Mucosa of rectum (tissue), 2 donors: Measurements from ENCODE around the gene ANKRD33B.
"Not testable (repeated sequence)": the region's sequence is repeated elsewhere in the genome, so short reads cannot be mapped to it uniquely, and the experiment has no call there.

Experiments used
- H3K27ac ChIP-seq, 2 donors: one replicate each; pipeline ENCODE4 v1.7.0; 2013; ENCODE audit warnings: inconsistent platforms in 2 of 2, low read depth in 2 of 2, low read length in 2 of 2
- H3K27me3 ChIP-seq, 2 donors: one replicate each; pipeline ENCODE4 v1.7.0; 2013; ENCODE audit warnings: low read length in 2 of 2; ENCODE audit not compliant: control insufficient read depth in 2 of 2, insufficient read depth in 2 of 2
- H3K36me3 ChIP-seq, 2 donors: one replicate each; pipeline ENCODE4 v1.7.0; 2013; ENCODE audit warnings: low read length in 2 of 2; ENCODE audit not compliant: control insufficient read depth in 2 of 2, insufficient read depth in 2 of 2
- H3K4me1 ChIP-seq, 2 donors: one replicate each; pipeline ENCODE4 v1.7.0; 2013; ENCODE audit warnings: low read length in 2 of 2, mild to moderate bottlenecking in 1 of 2; ENCODE audit not compliant: control insufficient read depth in 2 of 2, insufficient read depth in 2 of 2
- H3K4me3 ChIP-seq, 2 donors: one replicate each; pipeline ENCODE4 v1.7.0; 2013; ENCODE audit warnings: low read length in 2 of 2
- H3K9ac ChIP-seq, 2 donors: one replicate each; pipeline ENCODE4 v1.7.0; 2013; ENCODE audit warnings: low read length in 2 of 2, low read depth in 1 of 2, mild to moderate bottlenecking in 1 of 2
- H3K9me3 ChIP-seq, 2 donors: one replicate each; pipeline ENCODE4 v1.7.0; 2013; ENCODE audit warnings: low read length in 2 of 2; ENCODE audit not compliant: control insufficient read depth in 2 of 2
- donor health status: healthy.
- donor health status: Normal muscosa, but diverticular disease.

Gene ANKRD33B

DNA sequence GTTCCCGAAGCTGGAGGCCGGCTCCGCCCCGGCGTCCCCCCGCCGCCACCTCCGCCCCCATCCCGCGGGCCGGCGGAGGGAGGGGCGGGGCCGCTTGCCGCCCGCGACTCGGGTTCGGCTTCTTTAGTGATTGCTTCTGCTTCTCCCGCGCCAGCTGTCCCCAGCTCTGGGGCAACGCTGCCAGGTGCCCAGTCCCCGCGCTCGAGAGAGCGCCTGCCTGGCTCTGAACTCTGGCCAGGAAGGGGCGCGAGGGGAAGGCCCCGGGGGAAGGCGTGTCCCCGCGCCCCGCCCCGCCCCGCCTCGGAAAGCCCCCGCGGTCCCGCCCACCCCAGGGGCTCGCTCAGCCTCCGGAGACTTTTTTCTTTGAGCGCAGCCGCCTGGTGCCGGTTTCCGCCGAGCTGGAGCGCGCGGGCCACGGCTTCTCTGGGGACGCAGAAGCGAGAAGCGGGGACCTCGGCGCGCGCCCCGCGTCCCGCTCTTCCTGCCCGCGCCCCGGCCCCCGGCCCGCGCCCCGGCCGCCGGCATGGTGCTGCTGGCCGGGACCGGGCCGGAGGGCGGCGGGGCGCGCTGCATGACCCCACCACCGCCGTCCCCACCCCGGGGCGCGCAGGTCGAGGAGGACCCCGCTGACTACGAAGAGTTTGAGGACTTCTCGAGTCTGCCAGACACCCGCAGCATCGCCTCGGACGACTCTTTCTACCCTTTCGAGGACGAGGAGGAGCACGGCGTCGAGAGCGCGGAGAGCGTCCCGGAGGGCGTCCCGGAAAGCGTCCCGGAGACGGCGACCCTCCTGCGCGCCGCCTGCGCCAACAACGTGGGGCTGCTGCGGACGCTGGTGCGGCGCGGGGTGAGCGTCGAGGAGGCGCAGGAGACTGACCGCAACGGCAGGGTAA lies at the start of gene ANKRD33B:
Gene ANKRD33B, plus strand, starts transcription at position 126 of the 893 bp plus-strand sequence. Its CDS starts 398 bp downstream, at position 524.
- Histone ChIP-seq H3K4me3 (peak within 1 kb of the TSS; percentile 58 to 69), H3K9me3 (no peaks in the 10 kb centered on the region), H3K9ac (peak within 1 kb of the TSS; percentile 14 to 65), H3K36me3 (no peaks in the 10 kb centered on the region), H3K4me1 (peaks cover 10 to 12% of the 10 kb centered on the region in 2 donors), H3K27ac (peak within 1 kb of the TSS; percentile 52 to 68), H3K27me3 (peaks cover 9 to 23% of the 10 kb centered on the region in 2 donors)

DNA sequence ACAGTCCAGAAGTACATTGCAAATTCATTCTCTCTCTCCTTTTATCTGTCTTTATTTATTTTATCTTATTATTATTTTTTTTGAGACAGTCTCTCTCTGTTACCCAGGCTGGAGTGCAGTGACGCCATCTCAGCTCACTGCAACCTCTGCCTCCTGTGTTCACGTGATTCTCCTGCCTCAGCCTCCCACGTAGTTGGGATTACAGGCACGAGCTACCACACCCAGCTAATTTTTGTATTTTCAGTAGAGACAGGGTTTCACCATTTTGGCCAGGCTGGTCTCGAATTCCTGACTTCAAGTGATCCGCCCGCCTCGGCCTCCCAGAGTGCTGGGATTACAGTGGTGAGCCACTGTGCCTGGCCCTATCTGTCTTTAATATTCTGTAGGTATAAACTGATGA lies 49.3 kb upstream of the ANKRD33B start:
- H3K4me3 ChIP-seq, H3K4me1 ChIP-seq, H3K9ac ChIP-seq, H3K27ac ChIP-seq, H3K36me3 ChIP-seq, H3K27me3 ChIP-seq, H3K9me3 ChIP-seq: not testable (repeated sequence)

DNA sequence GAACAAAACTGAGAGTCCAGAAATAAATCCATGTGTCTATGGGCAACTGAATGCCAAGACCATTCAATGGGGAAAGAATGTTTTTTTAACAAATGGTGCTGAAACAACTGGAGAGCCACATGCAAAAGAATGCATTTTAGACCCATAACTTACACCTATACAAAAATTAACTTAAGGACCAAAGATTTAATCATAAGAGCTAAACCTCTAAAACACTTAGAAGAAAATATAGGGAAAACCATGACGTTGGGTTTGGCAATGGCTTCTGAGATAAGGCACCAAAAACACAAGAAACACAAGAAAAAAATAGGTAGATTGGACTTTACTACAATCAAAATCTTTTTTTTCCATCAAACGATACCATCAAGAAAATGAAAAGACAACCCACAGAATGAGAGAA lies 48.4 kb upstream of the ANKRD33B start:
- no peaks in the 10 kb centered on the region for H3K36me3 ChIP-seq
- no peak overlapping the region for H3K4me3 ChIP-seq
- no peak overlapping the region for H3K9ac ChIP-seq
- H3K9me3 ChIP-seq, result no peaks in the 10 kb centered on the region
- no peak overlapping the region for H3K27ac ChIP-seq
- H3K4me1 ChIP-seq, result no peaks in the 10 kb centered on the region
- no peaks in the 10 kb centered on the region for H3K27me3 ChIP-seq

DNA sequence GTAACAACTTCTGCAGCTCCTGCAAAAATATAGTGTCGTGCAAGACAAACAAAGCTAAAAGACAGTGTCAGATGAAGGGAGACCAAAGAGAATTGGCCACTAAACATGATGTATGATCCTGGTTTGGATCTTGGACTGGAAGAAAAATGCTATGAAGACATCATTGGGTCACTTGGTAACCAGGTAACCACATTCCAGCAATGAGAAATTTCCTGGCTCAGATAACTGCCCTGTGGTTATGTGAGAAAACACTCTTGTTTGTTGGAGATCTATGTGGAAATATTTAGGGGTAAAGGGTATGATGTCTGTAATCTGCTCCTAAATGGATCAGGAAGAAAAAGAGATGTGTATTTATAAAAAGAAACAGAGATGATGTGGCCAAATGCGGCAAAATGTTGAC lies 45.5 kb upstream of the ANKRD33B start:
- no peaks in the 10 kb centered on the region for H3K36me3 ChIP-seq
- H3K27me3 ChIP-seq, result no peaks in the 10 kb centered on the region
- H3K4me1 ChIP-seq, result no peaks in the 10 kb centered on the region
- H3K4me3 ChIP-seq, result no peak overlapping the region
- no peak overlapping the region for H3K9ac ChIP-seq
- H3K27ac ChIP-seq, result no peak overlapping the region
- no peaks in the 10 kb centered on the region for H3K9me3 ChIP-seq

DNA sequence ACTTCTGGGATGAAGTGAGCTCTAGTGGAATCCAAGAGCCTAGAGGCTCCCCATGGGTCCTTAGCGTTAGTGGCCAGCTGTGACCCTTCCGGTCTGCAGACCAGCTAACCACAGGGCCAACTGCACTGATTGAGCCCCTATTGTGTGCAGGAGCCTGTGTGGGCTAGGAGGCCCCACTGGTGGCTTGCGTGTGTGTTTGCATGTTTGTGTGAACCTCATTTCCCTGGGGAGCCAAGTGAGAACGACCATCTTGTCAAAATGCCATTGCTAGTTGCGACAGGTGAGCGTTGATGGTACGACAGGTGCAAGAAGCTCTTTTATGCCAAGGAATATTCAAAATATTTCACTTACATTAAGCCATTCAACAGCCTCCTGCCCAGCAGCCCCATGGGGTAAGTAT lies 44.1 kb upstream of the ANKRD33B start:
- Histone ChIP-seq H3K4me1 (no peaks in the 10 kb centered on the region), H3K9ac (no peak overlapping the region), H3K9me3 (no peaks in the 10 kb centered on the region), H3K27me3 (no peaks in the 10 kb centered on the region), H3K36me3 (no peaks in the 10 kb centered on the region), H3K4me3 (no peak overlapping the region), H3K27ac (no peak overlapping the region)

DNA sequence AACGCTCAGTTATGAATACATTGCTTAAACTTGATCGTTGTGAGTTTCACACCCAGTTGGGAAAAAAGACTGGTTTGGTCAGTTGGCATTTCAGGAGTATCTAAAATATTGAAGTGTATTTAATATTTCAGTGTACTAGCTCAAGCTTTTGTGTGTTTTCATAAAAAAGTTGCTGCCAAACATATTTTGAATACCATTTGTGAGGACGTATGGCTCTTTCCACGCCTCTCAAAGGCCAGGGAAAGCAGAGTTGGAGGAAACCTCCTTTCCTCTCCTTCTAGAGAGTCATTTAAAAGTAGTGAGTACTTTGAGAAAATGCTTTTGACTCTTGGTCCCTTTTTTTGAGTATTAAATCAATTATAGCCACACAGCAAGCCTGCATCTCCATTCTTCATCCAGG lies 43.2 kb upstream of the ANKRD33B start:
- H3K9ac ChIP-seq, result no peak overlapping the region
- no peak overlapping the region for H3K27ac ChIP-seq
- no peak overlapping the region for H3K4me3 ChIP-seq
- H3K9me3 ChIP-seq, result no peaks in the 10 kb centered on the region
- H3K27me3 ChIP-seq, result no peaks in the 10 kb centered on the region
- H3K36me3 ChIP-seq, result no peaks in the 10 kb centered on the region
- no peaks in the 10 kb centered on the region for H3K4me1 ChIP-seq

DNA sequence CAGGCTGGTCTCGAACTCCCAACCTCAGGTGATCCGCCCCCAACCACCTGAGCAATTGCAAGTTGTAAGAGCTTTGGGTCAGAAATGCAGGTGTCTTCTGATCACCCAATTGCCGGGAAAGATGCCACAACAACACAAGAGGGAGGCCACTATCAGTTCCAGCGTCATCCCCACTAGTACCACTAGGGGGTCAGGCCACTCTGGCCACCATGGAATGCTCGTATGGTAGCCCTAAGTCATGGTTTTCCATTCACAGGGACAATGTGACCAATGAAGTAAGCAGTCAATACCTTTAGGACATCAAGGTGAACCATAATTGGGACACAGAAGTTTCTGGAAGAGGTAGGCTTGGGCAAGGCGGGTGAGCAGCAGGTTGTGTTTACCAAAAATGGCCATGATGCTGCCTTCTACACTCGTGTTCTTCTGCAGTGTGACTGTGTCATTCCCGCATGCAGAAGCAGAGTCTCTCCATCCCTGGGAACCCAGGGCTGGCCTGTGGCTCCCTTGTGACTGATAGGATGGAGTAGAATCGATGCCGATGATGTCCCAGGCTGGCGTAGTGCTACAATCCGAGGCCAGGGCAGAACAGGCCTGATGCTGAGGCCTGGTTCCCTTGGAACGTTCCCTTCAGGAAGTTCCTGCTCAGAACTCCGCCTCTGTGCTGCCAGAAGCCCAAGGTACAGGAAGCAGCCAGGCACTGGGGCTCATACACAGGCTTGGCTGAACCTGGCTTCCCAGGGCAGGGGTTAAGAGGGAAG lies 42.2 kb upstream of the ANKRD33B start:
- Histone ChIP-seq H3K27me3 (no peaks in the 10 kb centered on the region), H3K4me1 (no peaks in the 10 kb centered on the region), H3K9ac (no peak overlapping the region), H3K36me3 (no peaks in the 10 kb centered on the region), H3K4me3 (no peak overlapping the region), H3K9me3 (no peaks in the 10 kb centered on the region), H3K27ac (no peak overlapping the region)

DNA sequence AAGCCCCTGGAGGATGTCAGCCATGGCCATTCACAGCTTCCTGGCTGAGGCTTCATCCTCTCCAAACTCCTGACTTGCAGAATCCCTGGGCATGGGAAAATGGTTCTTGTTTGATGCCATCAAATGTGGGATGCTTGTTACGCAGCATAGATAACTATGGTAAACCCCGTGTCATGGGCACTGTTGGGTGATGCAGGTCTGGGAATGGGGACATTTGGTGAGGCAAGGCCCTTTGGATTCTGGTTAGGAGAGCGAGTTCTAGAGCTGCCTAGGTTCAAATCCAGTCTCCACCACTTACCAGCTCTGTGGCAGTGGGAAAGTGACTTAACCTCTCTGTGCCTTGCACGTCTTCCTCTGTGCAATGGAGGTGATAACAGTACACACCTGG lies 41.7 kb upstream of the ANKRD33B start:
- H3K36me3 ChIP-seq, result no peaks in the 10 kb centered on the region
- no peak overlapping the region for H3K4me3 ChIP-seq
- no peaks in the 10 kb centered on the region for H3K4me1 ChIP-seq
- no peaks in the 10 kb centered on the region for H3K9me3 ChIP-seq
- H3K9ac ChIP-seq, result no peak overlapping the region
- H3K27me3 ChIP-seq, result no peaks in the 10 kb centered on the region
- no peak overlapping the region for H3K27ac ChIP-seq

DNA sequence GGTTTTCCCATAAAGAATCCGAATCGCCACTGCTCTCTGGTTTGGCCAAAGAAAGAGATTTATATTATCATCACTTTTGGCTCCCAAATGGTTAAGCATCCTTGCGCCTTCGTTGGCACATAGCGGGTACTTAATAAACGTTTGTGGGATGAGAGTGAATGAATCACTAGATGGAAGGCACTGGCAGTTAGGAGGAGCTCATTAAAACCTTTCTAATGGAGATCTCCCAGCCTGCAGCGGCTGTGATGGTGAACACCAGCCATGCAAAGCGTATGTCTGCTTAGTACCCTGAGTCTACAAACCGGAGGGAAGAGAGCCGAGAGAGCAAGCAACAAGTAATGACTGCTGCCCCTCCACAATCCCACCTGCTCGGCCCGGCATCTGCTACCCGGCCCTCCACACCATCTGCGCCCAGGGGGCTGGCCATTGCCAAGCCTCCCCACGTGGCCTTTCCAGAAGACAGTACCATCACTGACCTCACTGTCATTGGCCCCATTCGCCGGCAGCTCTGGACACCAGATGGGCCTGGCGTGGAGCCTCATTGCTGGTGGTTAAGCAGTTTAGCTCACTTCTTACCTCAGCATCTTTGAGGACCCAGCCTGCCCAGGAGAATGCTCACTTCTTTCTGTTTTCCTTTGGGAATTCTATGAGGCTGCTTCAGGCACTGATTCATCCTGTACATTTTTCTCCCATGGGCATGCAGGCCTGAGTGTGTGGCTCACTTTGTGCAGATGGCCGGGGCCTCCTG lies 39.3 kb upstream of the ANKRD33B start:
- H3K4me1 ChIP-seq, result no peaks in the 10 kb centered on the region
- no peaks in the 10 kb centered on the region for H3K36me3 ChIP-seq
- no peak overlapping the region for H3K4me3 ChIP-seq
- H3K9ac ChIP-seq, result no peak overlapping the region
- no peak overlapping the region for H3K27ac ChIP-seq
- no peaks in the 10 kb centered on the region for H3K27me3 ChIP-seq
- no peaks in the 10 kb centered on the region for H3K9me3 ChIP-seq

DNA sequence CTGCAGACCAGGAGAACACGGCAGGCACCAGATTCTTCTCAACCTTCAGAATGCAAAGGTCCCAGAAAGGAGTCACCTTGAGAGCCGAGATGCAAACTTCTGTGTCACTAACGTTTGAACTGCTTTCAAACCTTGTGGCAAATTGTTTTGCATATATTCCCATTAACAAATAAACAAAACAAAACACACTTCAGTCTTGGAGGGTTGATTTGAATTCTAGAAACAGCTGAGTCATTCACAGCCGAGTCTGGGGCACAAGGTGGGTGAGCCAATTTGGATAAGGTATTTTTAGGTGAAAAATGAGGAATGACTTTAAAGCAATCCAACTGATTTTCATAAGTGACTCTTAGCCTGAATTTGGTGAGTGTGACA lies 38.8 kb upstream of the ANKRD33B start:
- Histone ChIP-seq H3K4me1 (no peaks in the 10 kb centered on the region), H3K4me3 (no peak overlapping the region), H3K36me3 (no peaks in the 10 kb centered on the region), H3K9ac (no peak overlapping the region), H3K27ac (no peak overlapping the region), H3K9me3 (no peaks in the 10 kb centered on the region), H3K27me3 (no peaks in the 10 kb centered on the region)
